ENCODE measurements around the gene HMCN1.

Gene HMCN1

GRCh38 chr1:186002406-186002805 is 268.2 kb downstream of the HMCN1 start:
- DNase-seq (ENCODE audit: low read depth in 2 of 2, low spot score in 1 of 2): no peak

- no peak for DNase-seq (ENCODE audit: low read depth in 2 of 2, low spot score in 1 of 2)
These were observed 275.0 kb downstream of the HMCN1 start for GRCh38 chr1:186009039-186009737.

DNA sequence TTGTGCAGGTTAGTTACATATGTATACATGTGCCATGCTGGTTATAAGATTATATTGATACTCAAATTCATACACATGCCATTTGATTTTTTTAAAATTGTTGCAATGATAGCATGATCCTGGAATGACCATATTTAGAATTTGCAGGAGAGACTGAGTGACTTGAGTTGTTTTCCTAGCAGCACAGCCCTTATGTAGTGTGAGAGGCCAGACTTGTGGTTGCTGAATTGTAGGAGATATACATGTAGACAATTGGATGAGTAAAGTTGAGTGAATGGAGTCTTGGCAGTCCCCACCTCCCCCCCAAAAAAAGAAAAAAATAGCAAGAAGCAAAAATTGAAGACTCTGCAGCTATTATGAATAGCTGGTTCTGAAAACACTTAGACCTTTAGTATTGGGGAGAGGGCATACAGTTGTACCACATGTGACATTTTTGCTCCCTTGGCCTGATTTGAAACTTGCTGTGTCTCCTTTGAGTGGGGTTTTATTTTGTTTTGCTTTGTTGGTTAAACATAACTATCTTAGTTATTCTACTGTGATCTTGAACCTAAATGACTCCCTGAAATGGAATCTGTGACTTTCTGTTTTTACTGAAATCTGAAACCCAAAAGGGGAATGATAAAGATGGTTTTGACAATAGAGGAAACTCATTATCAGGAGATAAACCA is 280.3 kb downstream of the HMCN1 start:
- DNase-seq (ENCODE audit: low read depth in 2 of 2, low spot score in 1 of 2): no peak

- DNase-seq (ENCODE audit: low read depth in 2 of 2, low spot score in 1 of 2): no peak
These were observed 282.7 kb downstream of the HMCN1 start for GRCh38 chr1:186016856-186017255.

DNA sequence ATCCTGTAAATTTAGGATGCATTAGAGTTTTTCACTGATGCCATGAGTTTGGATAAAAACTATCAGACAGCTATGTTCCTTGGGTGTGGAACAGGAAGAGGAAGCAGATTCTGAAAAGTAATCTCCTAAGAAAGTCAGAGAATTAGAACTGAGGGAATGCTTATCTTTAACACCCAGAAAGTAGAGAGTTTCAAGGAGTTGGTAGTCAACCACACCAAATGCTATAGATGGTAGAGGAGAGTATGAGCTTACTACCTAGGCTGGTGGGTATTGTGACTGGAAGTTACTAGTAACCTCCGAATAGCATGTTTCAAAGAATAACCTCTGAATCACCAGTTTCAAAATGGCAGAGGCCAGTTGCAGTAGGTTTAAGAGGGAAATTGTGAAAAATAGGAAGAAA is 288.0 kb downstream of the HMCN1 start:
- DNase-seq (ENCODE audit: low read depth in 2 of 2, low spot score in 1 of 2): no peak

- no peak for DNase-seq (ENCODE audit: low read depth in 2 of 2, low spot score in 1 of 2)
These were observed 292.8 kb downstream of the HMCN1 start for GRCh38 chr1:186026946-186027345.

DNA sequence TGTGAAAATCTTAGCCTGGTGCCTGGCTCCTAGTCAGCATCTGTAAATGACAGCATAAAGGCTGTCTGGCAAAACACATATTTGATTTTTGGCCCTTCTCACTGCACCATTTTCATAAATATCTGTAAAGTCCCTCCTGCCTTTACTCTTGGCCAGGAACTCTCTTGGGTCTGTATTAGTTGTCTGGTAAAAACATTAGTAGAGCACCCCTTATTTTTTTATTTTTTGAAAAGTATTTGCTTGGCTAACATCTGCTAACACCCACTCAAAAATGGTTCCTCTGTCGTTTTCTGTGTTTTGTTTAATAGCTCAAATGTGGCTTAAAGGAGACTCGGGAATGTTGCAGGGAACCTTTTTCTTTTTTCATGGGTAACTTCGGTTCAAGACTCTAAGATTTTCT is 293.4 kb downstream of the HMCN1 start:
- no peak for DNase-seq (ENCODE audit: low read depth in 2 of 2, low spot score in 1 of 2)

DNA sequence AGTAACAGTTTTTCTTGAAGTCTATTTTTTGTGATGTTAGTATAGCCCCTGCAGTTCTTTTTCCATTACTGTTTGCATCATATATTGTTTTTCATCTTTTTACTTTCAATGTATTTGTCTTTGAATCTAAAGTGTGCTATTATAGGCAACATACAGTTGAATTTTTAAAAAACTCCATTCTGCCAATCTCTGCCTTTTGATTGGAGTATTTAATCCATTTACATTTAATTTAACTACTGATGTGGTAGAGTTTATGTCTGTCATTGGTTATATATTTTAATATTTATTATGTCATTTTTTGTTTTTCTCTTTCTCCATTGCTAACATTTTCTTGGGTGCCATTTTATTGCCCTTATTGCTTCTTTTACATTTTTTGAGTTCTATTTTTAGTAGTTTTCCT is 296.3 kb downstream of the HMCN1 start:
- no peak for DNase-seq (ENCODE audit: low read depth in 2 of 2, low spot score in 1 of 2)

GRCh38 chr1:186033847-186034271 is 299.7 kb downstream of the HMCN1 start:
- no peak for DNase-seq (ENCODE audit: low read depth in 2 of 2, low spot score in 1 of 2)

GRCh38 chr1:186042230-186042629 is 308.0 kb downstream of the HMCN1 start:
- no peak for DNase-seq (ENCODE audit: low read depth in 2 of 2, low spot score in 1 of 2)

GRCh38 chr1:186043296-186043695 is 309.1 kb downstream of the HMCN1 start:
- no peak for DNase-seq (ENCODE audit: low read depth in 2 of 2, low spot score in 1 of 2)

DNA sequence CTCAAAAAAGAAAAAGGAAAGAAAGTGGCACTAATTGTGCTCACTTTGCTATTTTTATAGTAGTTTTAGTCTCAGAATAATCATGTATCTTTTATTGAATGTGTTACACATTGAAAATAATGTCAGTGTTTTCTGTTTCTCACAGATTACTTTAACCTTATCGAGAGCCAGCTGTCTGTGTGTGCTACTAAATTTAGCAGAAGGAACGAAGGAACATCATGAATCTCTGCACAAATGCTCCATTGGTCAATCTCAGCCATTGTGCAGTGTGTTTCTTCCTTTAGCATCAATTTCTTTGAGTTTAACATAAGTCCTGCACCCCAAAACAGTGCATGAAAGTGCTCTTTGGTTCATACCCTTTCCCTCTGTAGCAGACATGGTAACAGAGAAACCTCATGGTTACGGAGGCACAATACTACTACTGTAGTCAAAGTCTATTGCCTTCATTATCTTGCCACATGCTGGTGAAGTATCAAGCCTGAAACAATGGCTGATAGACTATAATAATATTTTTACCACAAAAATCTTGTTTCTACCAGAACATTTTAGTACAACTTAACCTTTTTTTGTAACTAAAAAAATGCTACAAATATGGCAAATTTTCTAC is 310.0 kb downstream of the HMCN1 start:
- no peak for DNase-seq (ENCODE audit: low read depth in 2 of 2, low spot score in 1 of 2)

- DNase-seq (ENCODE audit: low read depth in 2 of 2, low spot score in 1 of 2): no peak
These were observed 312.4 kb downstream of the HMCN1 start for GRCh38 chr1:186046437-186047211.

DNA sequence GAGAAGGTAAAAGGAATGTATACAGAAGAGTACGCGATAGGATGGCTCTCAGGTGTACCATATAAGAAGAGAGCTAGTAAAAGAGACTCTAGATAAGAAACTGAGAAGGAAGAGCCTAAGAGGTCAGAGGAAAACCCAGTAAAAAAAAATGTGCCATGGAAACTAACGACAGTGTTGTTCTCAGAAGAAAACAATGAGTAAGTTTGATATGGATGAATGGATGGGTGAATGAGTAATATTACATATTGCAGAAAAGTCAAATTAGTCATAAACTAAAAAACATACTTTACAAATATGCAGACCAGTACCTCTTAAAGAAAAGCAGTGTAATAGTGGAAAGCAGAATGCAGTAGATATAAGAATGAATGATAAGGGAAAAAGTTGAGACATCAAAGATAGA is 316.2 kb downstream of the HMCN1 start:
- DNase-seq (ENCODE audit: low read depth in 2 of 2, low spot score in 1 of 2): no peak

- no peak for DNase-seq (ENCODE audit: low read depth in 2 of 2, low spot score in 1 of 2)
These were observed 319.8 kb downstream of the HMCN1 start for GRCh38 chr1:186054003-186054402.

GRCh38 chr1:186054932-186055331 is 320.7 kb downstream of the HMCN1 start:
- no peak for DNase-seq (ENCODE audit: low read depth in 2 of 2, low spot score in 1 of 2)

- DNase-seq (ENCODE audit: low read depth in 2 of 2, low spot score in 1 of 2): no peak
These were observed 321.7 kb downstream of the HMCN1 start for GRCh38 chr1:186055846-186056245.

GRCh38 chr1:186057086-186057485 is 322.9 kb downstream of the HMCN1 start:
- no peak for DNase-seq (ENCODE audit: low read depth in 2 of 2, low spot score in 1 of 2)

GRCh38 chr1:186059311-186059710 is 325.1 kb downstream of the HMCN1 start:
- DNase-seq (ENCODE audit: low read depth in 2 of 2, low spot score in 1 of 2): no peak

- DNase-seq (ENCODE audit: low read depth in 2 of 2, low spot score in 1 of 2): no peak
These were observed 325.6 kb downstream of the HMCN1 start for GRCh38 chr1:186059752-186060151.

DNA sequence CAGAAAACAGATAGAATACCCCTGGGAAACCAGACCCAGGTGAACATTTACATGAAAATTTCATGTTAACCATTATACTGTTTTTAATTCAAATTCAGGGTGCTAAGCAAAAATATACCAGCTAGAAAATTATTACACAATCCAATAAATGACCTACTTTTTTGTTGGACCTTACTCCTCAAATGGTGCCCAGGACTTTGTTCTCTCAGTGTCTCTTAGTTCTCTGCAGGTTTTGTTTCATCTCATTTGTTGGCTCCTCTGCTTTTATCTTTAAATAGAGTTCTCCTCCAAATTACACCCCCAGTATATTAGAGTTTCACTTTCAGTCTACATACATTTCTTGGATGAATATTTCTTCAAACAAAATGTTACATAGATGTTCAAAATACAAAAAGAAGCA is 326.0 kb downstream of the HMCN1 start:
- DNase-seq (ENCODE audit: low read depth in 2 of 2, low spot score in 1 of 2): no peak

Measured in stimulated activated CD8-positive, alpha-beta memory T cell treated with anti-CD3 and anti-CD28 coated beads, Interleukin-4, amount 100 ng/mL, for 4 hours (primary cell).